IPS-NIHi11 (cell line): ENCODE results near the gene PRRC2B.
"Not testable (repeated sequence)": the region's sequence is repeated elsewhere in the genome, so short reads cannot be mapped to it uniquely, and the experiment has no call there.

ENCODE experiments used
- DNase-seq: peaks from one replicate; pipeline ENCODE4 v3.0.0; 2012; ENCODE audit warnings: mixed read lengths, low spot score

Gene PRRC2B

DNA sequence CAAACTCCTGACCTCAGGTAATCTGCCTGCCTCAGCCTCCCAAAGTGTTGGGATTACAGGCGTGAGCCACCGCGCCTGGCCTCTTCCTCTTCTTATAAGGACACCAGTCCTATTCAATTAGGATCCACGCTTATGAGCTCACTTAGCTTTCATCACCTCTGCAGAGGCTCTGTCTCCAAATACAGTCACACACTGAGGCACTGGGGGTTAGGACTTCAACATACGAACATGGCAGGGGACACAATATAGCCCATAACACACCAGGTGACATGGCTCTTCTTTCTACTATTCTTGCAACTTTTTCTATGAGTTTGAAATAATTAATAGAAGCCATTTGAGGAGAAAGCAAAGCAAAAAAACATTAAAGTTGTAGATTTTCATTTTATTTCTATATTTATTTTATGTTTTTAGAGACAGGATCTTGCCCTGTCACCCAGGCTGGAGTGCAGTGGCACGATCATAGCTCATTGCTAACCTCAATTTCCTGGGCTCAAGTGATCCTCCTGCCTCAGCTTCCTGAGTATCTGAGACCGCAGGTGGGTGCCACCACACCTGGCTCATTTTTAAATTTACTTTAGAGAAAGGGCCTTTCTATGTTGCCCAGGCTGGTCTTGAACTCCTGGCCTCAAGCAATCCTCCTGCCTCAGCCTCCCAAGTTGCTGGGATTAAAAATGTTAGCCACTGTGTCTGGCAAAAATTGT, 145.5 kb downstream of the PRRC2B start:
- no peak for DNase-seq

DNA sequence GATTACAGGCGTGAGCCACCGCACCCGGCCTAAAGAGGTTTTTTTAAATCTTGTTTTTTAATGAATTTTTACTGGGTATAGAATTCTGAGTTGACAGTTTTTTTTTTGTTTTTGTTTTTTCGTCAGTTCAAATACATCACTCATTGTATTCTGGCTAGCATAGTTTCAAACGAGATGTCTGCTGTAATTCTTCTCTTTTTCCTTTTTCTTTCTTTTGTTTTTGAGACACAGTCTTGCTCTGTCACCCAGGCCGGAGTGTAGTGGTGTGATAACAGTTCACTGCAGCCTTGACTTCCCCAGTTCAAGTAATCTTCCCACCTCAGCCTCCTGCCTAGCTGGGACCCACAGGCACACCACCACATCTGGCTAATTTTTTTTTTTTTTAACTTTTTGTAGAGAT, 149.3 kb downstream of the PRRC2B start:
- no peak for DNase-seq

DNA sequence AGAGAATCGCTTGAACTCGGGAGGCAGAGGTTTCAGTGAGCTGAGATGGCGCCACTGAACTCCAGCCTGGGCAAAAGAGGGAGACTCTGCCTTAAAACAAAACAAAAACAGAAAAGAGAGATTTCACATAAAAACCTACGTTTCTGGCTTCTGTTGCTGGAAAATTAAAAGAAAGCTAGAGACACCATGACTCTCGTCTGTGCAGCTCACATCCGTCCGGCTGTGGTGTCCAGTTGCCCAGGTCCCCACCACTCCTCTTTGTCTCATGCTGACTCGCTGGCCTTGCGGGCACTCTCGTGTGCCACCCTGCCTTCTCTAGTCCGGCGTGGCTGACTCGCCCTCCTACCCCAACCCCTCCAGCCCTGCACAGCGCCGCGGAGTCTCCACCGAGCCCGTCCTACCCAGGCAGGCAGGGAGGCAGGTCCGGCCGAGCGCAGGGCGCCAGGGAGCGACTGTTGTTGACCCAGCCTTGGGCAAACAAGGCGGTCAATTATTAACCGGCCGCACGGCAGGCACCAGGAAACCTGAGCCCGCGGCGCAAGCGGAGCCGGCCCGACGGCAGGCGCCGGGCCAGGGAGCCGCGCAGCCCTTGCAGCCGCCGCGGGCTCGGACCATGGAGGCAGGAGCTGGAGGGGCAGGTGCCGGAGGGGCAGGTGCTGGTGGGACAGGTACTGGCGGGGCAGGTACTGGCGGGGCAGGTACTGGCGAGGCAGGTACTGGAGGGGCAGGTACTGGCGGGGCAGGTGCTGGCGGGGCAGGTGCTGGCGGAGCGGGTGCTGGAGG, 151.3 kb downstream of the PRRC2B start, which contains the start of gene PRRT1B:
TSS of gene PRRT1B (plus strand) at position 521 of the 783 bp plus-strand sequence. CDS start at position 614, 93 bp downstream.
- DNase-seq = peak; percentile 79

DNA sequence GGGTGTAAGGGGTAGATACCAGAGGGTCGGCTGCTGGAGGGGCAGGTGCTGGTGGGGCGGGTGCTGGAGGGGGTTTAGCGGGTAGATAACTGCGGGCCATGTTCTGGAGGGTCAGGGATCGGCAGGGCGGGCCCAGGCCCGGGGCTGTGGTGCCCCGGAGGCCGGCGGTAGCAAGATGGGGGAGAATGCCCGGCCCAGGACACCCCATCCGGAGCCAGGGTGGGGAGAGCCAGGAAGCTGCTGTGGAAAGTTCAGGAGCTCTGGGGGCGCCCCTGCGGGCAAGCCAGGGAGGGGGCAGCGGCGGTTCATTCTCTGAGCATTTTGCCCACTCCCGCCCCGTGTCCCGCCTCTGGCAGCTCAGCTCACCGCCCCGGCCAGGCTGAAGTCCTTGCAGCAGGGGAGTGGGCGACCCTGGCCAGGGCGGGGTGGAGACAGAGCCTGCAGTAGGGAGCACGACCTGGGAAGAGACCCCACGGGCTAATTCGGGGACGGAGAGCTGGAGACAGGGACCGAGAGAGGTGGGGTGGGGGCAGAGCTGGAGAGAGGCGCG, 152.0 kb downstream of the PRRC2B start:
- no peak for DNase-seq

GRCh38 chr9:131546336-131547084, 152.6 kb downstream of the PRRC2B start:
- peak; percentile 74 for DNase-seq

- DNase-seq = not testable (repeated sequence)
These were observed 155.3 kb downstream of the PRRC2B start for GRCh38 chr9:131549186-131549585.
